ENCODE measurements around the gene PFDN5. TPM values are rescaled to one million over a fixed set of nuclear protein-coding genes. Genes with fewer than 3 reads are reported as not detected.
A peak's percentile ranks its signal among the peaks of the same experiment; 100 is the strongest.

The PFDN5 gene
- total and polyA plus RNA-seq, 12 donors: 307 to 1,216 (median 356) TPM

GRCh38 chr12:53279283-53279869 is 16.0 kb upstream of the PFDN5 start:
- peaks cover 0 to 80% (median 0%) of the 10 kb centered on the region in 9 donors for H3K36me3 ChIP-seq
- 88 to 96% methylated on average over 3 of the region's 3 CpGs for WGBS, 2 donors
- no peaks in the 10 kb centered on the region for H3K4me1 ChIP-seq
- intact Hi-C loops (cut with DNase I): no loop called here
- H3K27ac ChIP-seq: no peak overlapping the region
- TF ChIP-seq CTCF (IDR thresholded peaks at IDR 0.05): no peak
- DNase-seq (no peak), ATAC-seq (no peak)
- no peaks in the 10 kb centered on the region for H3K9me3 ChIP-seq
- H3K27me3 ChIP-seq: no peaks in the 10 kb centered on the region
- no peak overlapping the region for H3K4me3 ChIP-seq

GRCh38 chr12:53279888-53280498 is 15.3 kb upstream of the PFDN5 start:
- TF ChIP-seq CTCF (IDR thresholded peaks at IDR 0.05): no peak
- no peak overlapping the region for H3K27ac ChIP-seq
- no peak for ATAC-seq
- intact Hi-C loops (cut with DNase I): no loop called here
- no peak overlapping the region for H3K4me3 ChIP-seq
- H3K9me3 ChIP-seq: no peaks in the 10 kb centered on the region
- 94 to 96% methylated on average over 9 of the region's 9 CpGs for WGBS, 2 donors
- no peak for DNase-seq
- H3K27me3 ChIP-seq: no peaks in the 10 kb centered on the region
- no peaks in the 10 kb centered on the region for H3K4me1 ChIP-seq
- peaks cover 0 to 78% (median 0%) of the 10 kb centered on the region in 9 donors for H3K36me3 ChIP-seq

GRCh38 chr12:53286448-53286847 is 8.9 kb upstream of the PFDN5 start:
- H3K4me3 ChIP-seq: no peak overlapping the region
- intact Hi-C loops (cut with DNase I): loop anchor here in 8 of 10 donors (2.0 to 5.0 kb wide), 7 partner anchors 34 to 214 kb away; a partner anchor contains a TSS
- no peak for TF ChIP-seq CTCF (IDR thresholded peaks at IDR 0.05)
- no peak overlapping the region for H3K27ac ChIP-seq
- WGBS, 2 donors: 77 to 84% methylated on average over 9 of the region's 9 CpGs
- H3K4me1 ChIP-seq: peaks cover 0 to 7% (median 0%) of the 10 kb centered on the region in 9 donors
- H3K36me3 ChIP-seq: peaks cover 0 to 47% (median 0%) of the 10 kb centered on the region in 9 donors
- ATAC-seq: peak in 2 of 8 donors; percentile 3 to 20
- H3K9me3 ChIP-seq: no peaks in the 10 kb centered on the region
- no peak for DNase-seq
- no peaks in the 10 kb centered on the region for H3K27me3 ChIP-seq

GRCh38 chr12:53287741-53288216 is 7.6 kb upstream of the PFDN5 start:
- TF ChIP-seq CTCF (IDR thresholded peaks at IDR 0.05): peak; percentile 28 to 80 (median 76)
- Histone ChIP-seq H3K27ac (no peak overlapping the region), H3K4me3 (no peak overlapping the region), H3K9me3 (no peaks in the 10 kb centered on the region), H3K4me1 (peaks cover 0 to 7% (median 0%) of the 10 kb centered on the region in 9 donors), H3K27me3 (no peaks in the 10 kb centered on the region), H3K36me3 (peaks cover 0 to 46% (median 0%) of the 10 kb centered on the region in 9 donors)
- DNase-seq: peak; percentile 62 to 67
- intact Hi-C loops (cut with DNase I): loop anchor here (1.0 to 5.0 kb wide), 9 partner anchors 35 to 215 kb away; a partner anchor contains a TSS
- 80 to 82% methylated on average over 11 of the region's 11 CpGs for WGBS, 2 donors
- peak; percentile 70 to 88 (median 86) for ATAC-seq

Data from heart right ventricle (tissue), 16 donors.